Liver (tissue), 3 donors: Measurements from ENCODE around the gene LSM14B.

ENCODE experiments used
- EGR1 ChIP-seq, 2 donors: IDR thresholded peaks; 2 replicates each; pipeline ENCODE4 v1.6.1; 2016 to 2018; ENCODE audit warnings: antibody characterized with exemption in 2 of 2, low read depth in 2 of 2
- GABPA ChIP-seq, 2 donors: IDR thresholded peaks in 1 of 2; conservative IDR thresholded peaks in 1 of 2; 2 replicates each; pipeline ENCODE4 v1.6.1; 2016; ENCODE audit warnings: antibody characterized with exemption in 2 of 2, mild to moderate bottlenecking in 1 of 2, moderate library complexity in 1 of 2
- RAD21 ChIP-seq, 2 donors: IDR thresholded peaks; 2 replicates each; pipeline ENCODE4 v1.6.1; 2016; ENCODE audit warnings: antibody characterized with exemption in 2 of 2, mild to moderate bottlenecking in 2 of 2
- RXRA ChIP-seq, 2 donors: IDR thresholded peaks; 2 replicates each; pipeline ENCODE4 v1.6.1; 2017 to 2018; ENCODE audit warnings: antibody characterized with exemption in 2 of 2, mild to moderate bottlenecking in 1 of 2
- TAF1 ChIP-seq: conservative IDR thresholded peaks from 2 replicates; pipeline ENCODE4 v1.6.1; 2016; ENCODE audit warnings: antibody characterized with exemption, mild to moderate bottlenecking
- TF ChIP-seq, protein P1 (sequence below): IDR thresholded peaks from 2 replicates; pipeline ENCODE4 v1.6.1; 2016; ENCODE audit warnings: antibody characterized with exemption, mild to moderate bottlenecking
- TF ChIP-seq, protein P2 (sequence below): IDR thresholded peaks from 2 replicates; pipeline ENCODE4 v1.6.1; 2016; ENCODE audit warnings: antibody characterized with exemption
- TF ChIP-seq, protein P3 (sequence below): fragments of 150-350 bp; IDR thresholded peaks from 2 replicates; pipeline ENCODE4 v1.5.1; 2017; ENCODE audit warnings: improper control_type of control experiment, low read depth, low read length; ENCODE audit not compliant: missing input control
- TF ChIP-seq, protein P4 (sequence below): IDR thresholded peaks from 2 replicates; pipeline ENCODE4 v1.6.1; 2016; ENCODE audit warnings: antibody characterized with exemption
- donor health status: healthy.
- donor health status: healthy.

DNA sequence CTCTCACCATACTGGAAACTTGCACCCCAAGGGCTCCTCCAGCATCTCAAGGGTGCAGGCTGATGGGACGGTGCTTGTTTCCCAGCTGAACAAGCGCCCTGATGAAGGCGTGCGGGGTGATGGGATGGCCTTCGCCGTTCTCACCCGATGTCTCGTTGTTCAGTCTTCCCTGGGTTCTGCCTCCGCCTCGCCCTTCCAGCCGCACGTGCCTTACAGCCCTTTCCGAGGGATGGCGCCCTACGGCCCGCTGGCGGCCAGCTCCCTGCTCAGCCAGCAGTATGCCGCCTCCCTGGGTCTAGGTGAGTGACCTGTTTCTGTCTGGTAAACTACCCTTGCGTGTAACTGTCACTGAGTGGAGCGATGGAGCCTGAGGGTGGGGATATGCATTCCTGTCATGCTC is 3.9 kb downstream of the LSM14B start:
- TF ChIP-seq, protein P1, sequence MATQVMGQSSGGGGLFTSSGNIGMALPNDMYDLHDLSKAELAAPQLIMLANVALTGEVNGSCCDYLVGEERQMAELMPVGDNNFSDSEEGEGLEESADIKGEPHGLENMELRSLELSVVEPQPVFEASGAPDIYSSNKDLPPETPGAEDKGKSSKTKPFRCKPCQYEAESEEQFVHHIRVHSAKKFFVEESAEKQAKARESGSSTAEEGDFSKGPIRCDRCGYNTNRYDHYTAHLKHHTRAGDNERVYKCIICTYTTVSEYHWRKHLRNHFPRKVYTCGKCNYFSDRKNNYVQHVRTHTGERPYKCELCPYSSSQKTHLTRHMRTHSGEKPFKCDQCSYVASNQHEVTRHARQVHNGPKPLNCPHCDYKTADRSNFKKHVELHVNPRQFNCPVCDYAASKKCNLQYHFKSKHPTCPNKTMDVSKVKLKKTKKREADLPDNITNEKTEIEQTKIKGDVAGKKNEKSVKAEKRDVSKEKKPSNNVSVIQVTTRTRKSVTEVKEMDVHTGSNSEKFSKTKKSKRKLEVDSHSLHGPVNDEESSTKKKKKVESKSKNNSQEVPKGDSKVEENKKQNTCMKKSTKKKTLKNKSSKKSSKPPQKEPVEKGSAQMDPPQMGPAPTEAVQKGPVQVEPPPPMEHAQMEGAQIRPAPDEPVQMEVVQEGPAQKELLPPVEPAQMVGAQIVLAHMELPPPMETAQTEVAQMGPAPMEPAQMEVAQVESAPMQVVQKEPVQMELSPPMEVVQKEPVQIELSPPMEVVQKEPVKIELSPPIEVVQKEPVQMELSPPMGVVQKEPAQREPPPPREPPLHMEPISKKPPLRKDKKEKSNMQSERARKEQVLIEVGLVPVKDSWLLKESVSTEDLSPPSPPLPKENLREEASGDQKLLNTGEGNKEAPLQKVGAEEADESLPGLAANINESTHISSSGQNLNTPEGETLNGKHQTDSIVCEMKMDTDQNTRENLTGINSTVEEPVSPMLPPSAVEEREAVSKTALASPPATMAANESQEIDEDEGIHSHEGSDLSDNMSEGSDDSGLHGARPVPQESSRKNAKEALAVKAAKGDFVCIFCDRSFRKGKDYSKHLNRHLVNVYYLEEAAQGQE = no peak
- TF ChIP-seq, protein P2, sequence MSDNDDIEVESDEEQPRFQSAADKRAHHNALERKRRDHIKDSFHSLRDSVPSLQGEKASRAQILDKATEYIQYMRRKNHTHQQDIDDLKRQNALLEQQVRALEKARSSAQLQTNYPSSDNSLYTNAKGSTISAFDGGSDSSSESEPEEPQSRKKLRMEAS = no peak
- TF ChIP-seq EGR1 (IDR thresholded peaks at IDR 0.05; ENCODE audit: low read depth in 2 of 2) = no peak
- TF ChIP-seq, protein P3, sequence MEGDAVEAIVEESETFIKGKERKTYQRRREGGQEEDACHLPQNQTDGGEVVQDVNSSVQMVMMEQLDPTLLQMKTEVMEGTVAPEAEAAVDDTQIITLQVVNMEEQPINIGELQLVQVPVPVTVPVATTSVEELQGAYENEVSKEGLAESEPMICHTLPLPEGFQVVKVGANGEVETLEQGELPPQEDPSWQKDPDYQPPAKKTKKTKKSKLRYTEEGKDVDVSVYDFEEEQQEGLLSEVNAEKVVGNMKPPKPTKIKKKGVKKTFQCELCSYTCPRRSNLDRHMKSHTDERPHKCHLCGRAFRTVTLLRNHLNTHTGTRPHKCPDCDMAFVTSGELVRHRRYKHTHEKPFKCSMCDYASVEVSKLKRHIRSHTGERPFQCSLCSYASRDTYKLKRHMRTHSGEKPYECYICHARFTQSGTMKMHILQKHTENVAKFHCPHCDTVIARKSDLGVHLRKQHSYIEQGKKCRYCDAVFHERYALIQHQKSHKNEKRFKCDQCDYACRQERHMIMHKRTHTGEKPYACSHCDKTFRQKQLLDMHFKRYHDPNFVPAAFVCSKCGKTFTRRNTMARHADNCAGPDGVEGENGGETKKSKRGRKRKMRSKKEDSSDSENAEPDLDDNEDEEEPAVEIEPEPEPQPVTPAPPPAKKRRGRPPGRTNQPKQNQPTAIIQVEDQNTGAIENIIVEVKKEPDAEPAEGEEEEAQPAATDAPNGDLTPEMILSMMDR = no peak
- TF ChIP-seq TAF1 = no peak
- TF ChIP-seq, protein P4, sequence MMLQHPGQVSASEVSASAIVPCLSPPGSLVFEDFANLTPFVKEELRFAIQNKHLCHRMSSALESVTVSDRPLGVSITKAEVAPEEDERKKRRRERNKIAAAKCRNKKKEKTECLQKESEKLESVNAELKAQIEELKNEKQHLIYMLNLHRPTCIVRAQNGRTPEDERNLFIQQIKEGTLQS = no peak
- no peak for TF ChIP-seq RXRA (IDR thresholded peaks at IDR 0.05)
- no peak for TF ChIP-seq RAD21 (IDR thresholded peaks at IDR 0.05)
- TF ChIP-seq GABPA (IDR thresholded peaks at IDR 0.05 in 1 of 2, conservative IDR thresholded peaks at IDR 0.05 in 1 of 2) = no peak
